KMS-11 (cell line): ENCODE data around the gene AVPI1.
A peak's percentile ranks its signal among the peaks of the same experiment; 100 is the strongest.
"Not testable (repeated sequence)": the region's sequence is repeated elsewhere in the genome, so short reads cannot be mapped to it uniquely, and the experiment has no call there.

Experiments
- H2AFZ ChIP-seq: fragments of 200-600 bp; sonication (generic); 2 replicates; pipeline ENCODE4 v1.6.1; 2016; ENCODE audit warnings: antibody characterized with exemption, mixed run types, low read depth
- H3K27ac ChIP-seq: fragments of 200-600 bp; sonication (generic); 2 replicates; pipeline ENCODE4 v1.6.1; 2016; ENCODE audit warnings: mild to moderate bottlenecking, mixed run types
- H3K27me3 ChIP-seq: fragments of 200-600 bp; sonication (generic); 2 replicates; pipeline ENCODE4 v1.6.1; 2017; ENCODE audit warnings: mild to moderate bottlenecking, low read depth, mixed run types, moderate library complexity; ENCODE audit not compliant: insufficient read depth
- H3K36me3 ChIP-seq: fragments of 200-600 bp; sonication (generic); 2 replicates; pipeline ENCODE4 v1.6.1; 2017; ENCODE audit warnings: mild to moderate bottlenecking, mixed run types; ENCODE audit not compliant: insufficient read depth
- H3K4me1 ChIP-seq: fragments of 200-600 bp; sonication (generic); 2 replicates; pipeline ENCODE4 v1.6.1; 2016; ENCODE audit warnings: mild to moderate bottlenecking, low read depth, mixed run types; ENCODE audit not compliant: poor library complexity, severe bottlenecking
- H3K4me2 ChIP-seq: fragments of 200-600 bp; sonication (generic); 2 replicates; pipeline ENCODE4 v1.7.0; 2016; ENCODE audit warnings: mild to moderate bottlenecking, mixed run types
- H3K4me3 ChIP-seq: fragments of 200-600 bp; sonication (generic); IDR thresholded peaks from 2 replicates; pipeline ENCODE4 v1.6.1; 2017; ENCODE audit warnings: low read depth, low read length, mixed read lengths; ENCODE audit not compliant: insufficient read depth
- H3K79me2 ChIP-seq: fragments of 200-600 bp; sonication (generic); 2 replicates; pipeline ENCODE4 v1.6.1; 2016; ENCODE audit warnings: low read depth, mixed run types; ENCODE audit not compliant: insufficient read depth
- H3K9ac ChIP-seq: fragments of 200-600 bp; sonication (generic); 2 replicates; pipeline ENCODE4 v1.6.1; 2016; ENCODE audit warnings: mild to moderate bottlenecking, mixed run types
- H4K20me1 ChIP-seq: fragments of 200-600 bp; sonication (generic); 2 replicates; pipeline ENCODE4 v1.6.1; 2016; ENCODE audit warnings: mild to moderate bottlenecking, mixed run types; ENCODE audit not compliant: insufficient read depth
- TF ChIP-seq, protein P1 (sequence below): fragments of 200-600 bp; sonication (generic); conservative IDR thresholded peaks from 2 replicates; pipeline ENCODE4 v1.6.1; 2017; ENCODE audit warnings: low read depth, mild to moderate bottlenecking, antibody characterized with exemption, low read length, moderate library complexity, mixed read lengths

The AVPI1 gene

DNA sequence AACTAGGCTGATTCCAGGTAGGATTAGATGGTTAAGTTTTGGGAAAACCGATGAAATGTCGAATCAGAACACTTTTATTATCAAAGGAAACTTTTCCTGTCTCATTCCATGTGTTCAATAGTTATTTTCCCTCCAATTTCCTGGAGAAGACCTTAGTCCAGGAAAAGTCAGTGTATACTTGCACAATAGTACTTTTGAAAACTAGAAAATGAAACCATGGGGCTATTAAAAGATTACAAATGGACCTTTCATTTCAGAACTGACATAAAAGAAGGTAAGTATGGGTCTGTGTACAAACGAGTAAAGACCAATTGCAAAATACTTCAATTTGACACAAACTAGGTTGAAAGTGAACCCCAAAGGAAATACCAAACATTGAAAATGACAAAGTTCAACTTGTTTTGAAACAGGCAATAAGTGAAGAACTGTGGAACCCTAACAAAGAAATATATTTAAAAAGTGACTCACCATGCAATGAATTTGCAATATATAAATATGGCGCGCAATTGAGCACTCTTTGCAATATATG lies 2.1 kb downstream of the AVPI1 start:
- Histone ChIP-seq H3K79me2 (no peaks in the 10 kb centered on the region), H4K20me1 (no peaks in the 10 kb centered on the region), H3K27ac (no peak overlapping the region), H3K4me1 (peaks cover 20% of the 10 kb centered on the region), H3K36me3 (no peaks in the 10 kb centered on the region), H3K4me3 (no peak overlapping the region), H3K27me3 (no peaks in the 10 kb centered on the region), H3K4me2 (peak overlapping the region; percentile 17; the same call in 1 of the 2 replicates), H3K9ac (no peak overlapping the region), H2AFZ (no peak overlapping the region)
- TF ChIP-seq, protein P1, sequence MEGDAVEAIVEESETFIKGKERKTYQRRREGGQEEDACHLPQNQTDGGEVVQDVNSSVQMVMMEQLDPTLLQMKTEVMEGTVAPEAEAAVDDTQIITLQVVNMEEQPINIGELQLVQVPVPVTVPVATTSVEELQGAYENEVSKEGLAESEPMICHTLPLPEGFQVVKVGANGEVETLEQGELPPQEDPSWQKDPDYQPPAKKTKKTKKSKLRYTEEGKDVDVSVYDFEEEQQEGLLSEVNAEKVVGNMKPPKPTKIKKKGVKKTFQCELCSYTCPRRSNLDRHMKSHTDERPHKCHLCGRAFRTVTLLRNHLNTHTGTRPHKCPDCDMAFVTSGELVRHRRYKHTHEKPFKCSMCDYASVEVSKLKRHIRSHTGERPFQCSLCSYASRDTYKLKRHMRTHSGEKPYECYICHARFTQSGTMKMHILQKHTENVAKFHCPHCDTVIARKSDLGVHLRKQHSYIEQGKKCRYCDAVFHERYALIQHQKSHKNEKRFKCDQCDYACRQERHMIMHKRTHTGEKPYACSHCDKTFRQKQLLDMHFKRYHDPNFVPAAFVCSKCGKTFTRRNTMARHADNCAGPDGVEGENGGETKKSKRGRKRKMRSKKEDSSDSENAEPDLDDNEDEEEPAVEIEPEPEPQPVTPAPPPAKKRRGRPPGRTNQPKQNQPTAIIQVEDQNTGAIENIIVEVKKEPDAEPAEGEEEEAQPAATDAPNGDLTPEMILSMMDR, result no peak

DNA sequence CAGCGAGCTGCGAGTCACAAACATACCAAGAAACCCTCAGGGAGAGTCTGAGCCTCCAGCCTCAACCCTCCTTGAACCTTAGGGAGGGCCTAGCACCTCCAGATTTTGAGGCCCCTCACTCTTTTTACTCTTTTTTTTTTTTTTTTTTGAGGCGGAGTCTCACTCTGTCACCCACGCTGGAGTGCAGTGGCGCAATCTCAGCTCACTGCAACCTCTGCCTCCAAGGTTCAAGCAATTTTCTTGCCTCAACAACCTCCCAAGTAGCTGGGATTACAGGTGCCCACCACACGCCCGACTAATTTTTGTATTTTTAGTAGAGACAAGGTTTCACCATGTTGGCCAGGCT lies 2.7 kb downstream of the AVPI1 start:
- H3K4me2 ChIP-seq, H3K4me3 ChIP-seq: not testable (repeated sequence)

DNA sequence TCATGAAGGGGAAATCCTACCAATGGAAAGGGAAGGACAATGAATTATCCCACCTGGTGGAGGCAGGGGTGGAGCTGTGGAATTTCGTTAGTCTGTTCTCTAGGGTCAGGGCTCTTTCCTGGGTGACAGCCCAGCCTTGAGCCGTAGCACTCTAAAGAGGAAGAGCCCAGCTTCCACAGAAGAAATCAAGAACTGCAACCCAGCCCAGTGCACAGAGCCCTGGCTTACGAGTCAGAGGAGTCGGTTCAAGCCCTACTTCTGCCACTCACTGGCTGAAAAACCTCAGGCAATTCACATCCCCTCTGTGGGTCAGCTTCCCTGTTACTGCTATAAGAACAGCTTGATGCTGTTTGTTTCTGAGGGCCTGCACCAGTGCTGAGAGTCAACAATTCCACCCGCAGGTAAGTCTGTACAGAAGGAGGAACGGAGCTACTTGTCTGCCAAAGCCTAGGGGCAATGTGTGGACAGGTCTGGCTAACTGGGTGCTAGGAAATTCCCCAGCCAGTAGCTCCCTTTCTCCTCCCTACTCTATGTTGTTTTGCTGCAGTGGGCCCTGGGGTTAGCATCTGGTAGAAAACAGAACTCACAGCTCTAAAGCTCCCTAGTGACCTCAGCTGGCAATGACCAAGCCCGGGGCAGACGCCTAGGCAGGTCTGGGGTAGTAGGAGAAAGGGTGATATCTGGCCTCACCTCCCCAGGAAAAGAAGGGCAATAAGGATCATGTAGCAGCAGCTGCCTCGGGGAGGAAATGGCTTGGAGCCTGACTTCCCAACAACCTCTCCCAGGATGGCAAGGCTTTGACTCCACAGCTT lies 3.3 kb downstream of the AVPI1 start:
- no peak overlapping the region for H3K9ac ChIP-seq

More for the DNA sequence above, 2.7 kb downstream of the AVPI1 start:
- not testable (repeated sequence) for H2AFZ ChIP-seq, H3K36me3 ChIP-seq, H3K9ac ChIP-seq, H4K20me1 ChIP-seq, H3K27me3 ChIP-seq, H3K27ac ChIP-seq, H3K79me2 ChIP-seq
- H3K4me1 ChIP-seq, result peaks cover 20% of the 10 kb centered on the region

DNA sequence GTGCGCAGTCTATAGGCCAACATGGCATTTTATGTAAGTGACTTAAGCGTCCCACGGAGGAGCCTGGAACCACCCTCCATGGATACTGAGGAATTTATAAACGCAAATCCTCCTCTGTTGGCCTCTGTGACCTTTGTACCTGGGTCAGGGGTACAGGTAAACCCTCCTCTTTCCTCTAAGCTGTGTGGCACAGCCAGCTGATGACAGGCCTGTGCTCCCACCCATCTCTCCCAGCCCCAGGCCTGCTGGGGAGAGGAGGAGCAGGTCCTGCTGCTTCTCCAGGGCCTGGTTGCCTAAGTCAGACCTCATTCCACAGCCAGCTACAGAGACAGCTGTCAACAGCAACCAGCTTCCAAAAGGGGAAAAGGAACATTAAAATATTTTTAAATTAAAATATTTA lies 5.0 kb downstream of the AVPI1 start:
- Histone ChIP-seq H3K27me3 (no peaks in the 10 kb centered on the region), H3K4me2 (no peak overlapping the region), H4K20me1 (no peaks in the 10 kb centered on the region), H3K4me3 (no peak overlapping the region), H3K27ac (no peak overlapping the region), H2AFZ (no peak overlapping the region), H3K4me1 (peaks cover 14% of the 10 kb centered on the region), H3K9ac (no peak overlapping the region), H3K79me2 (no peaks in the 10 kb centered on the region), H3K36me3 (no peaks in the 10 kb centered on the region)
- TF ChIP-seq, protein P1, result no peak

More for the DNA sequence above, 3.3 kb downstream of the AVPI1 start:
- peaks cover 20% of the 10 kb centered on the region for H3K4me1 ChIP-seq
- H3K27ac ChIP-seq, result no peak overlapping the region
- TF ChIP-seq, protein P1, result no peak
- no peak overlapping the region for H3K4me3 ChIP-seq
- no peaks in the 10 kb centered on the region for H3K36me3 ChIP-seq
- H3K27me3 ChIP-seq, result no peaks in the 10 kb centered on the region
- H2AFZ ChIP-seq, result no peak overlapping the region
- H3K4me2 ChIP-seq, result no peak overlapping the region
- H3K79me2 ChIP-seq, result no peaks in the 10 kb centered on the region
- no peaks in the 10 kb centered on the region for H4K20me1 ChIP-seq

DNA sequence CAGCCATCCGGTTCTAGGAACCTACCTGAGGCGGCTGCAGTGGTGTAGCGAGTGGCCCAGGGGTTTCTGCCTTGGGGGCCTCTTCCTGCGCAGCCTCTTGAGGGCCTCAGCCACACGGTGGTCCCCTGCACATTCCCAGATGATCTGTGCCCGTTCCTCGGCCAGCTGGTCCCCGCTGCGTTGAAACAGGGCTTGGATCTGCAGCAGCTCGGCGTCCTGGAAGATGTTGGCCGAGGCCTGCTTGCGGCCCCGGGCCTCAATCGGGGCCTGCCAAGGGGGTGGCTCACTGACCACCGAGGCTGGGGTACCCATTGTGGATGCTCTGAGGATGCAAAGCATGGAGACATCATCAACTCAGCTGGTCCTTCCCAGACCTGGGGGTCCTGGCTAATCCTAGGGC lies 7.4 kb downstream of the AVPI1 start:
- no peaks in the 10 kb centered on the region for H4K20me1 ChIP-seq
- peaks cover 10% of the 10 kb centered on the region for H3K4me1 ChIP-seq
- no peak overlapping the region for H3K4me2 ChIP-seq
- no peak overlapping the region for H3K4me3 ChIP-seq
- TF ChIP-seq, protein P1, result no peak
- H3K27me3 ChIP-seq, result no peaks in the 10 kb centered on the region
- H3K79me2 ChIP-seq, result no peaks in the 10 kb centered on the region
- H3K27ac ChIP-seq, result no peak overlapping the region
- no peak overlapping the region for H2AFZ ChIP-seq
- H3K36me3 ChIP-seq, result no peaks in the 10 kb centered on the region
- no peak overlapping the region for H3K9ac ChIP-seq
